Panc1 (cell line): ENCODE measurements around the gene AMIGO1.

Source experiments
- CTCF ChIP-seq: fragments of 450-650 bp; IDR thresholded peaks from 2 replicates; pipeline ENCODE4 v1.5.1; 2017; ENCODE audit warnings: mild to moderate bottlenecking
- POLR2AphosphoS5 ChIP-seq: IDR thresholded peaks from 2 replicates; pipeline ENCODE4 v1.6.1; 2012; ENCODE audit warnings: mild to moderate bottlenecking, low read depth, low read length, moderate library complexity
- SIN3A ChIP-seq: IDR thresholded peaks from 2 replicates; pipeline ENCODE4 v1.6.1; 2012; ENCODE audit warnings: low read depth, mild to moderate bottlenecking, low read length, moderate library complexity, borderline replicate concordance; ENCODE audit not compliant: insufficient read depth

GRCh38 chr1:109546311-109547109 lies 37.0 kb upstream of the AMIGO1 start:
- TF ChIP-seq CTCF (peak; percentile 82), SIN3A (no peak), POLR2AphosphoS5 (peak; percentile 28; the same call in 1 of the 2 replicates)
